ENCODE measurements around the gene IRAK2.
A peak's percentile ranks its signal among the peaks of the same experiment; 100 is the strongest.
"Not testable (repeated sequence)": the region's sequence is repeated elsewhere in the genome, so short reads cannot be mapped to it uniquely, and the experiment has no call there.

The IRAK2 gene

GRCh38 chr3:10263646-10264363 is 99.1 kb downstream of the IRAK2 start:
- Histone ChIP-seq H3K36me3 (ENCODE audit: control insufficient read depth, insufficient read depth, low read length) (peaks cover 17% of the 10 kb centered on the region), H3K4me3 (replicated peaks; ENCODE audit: low read depth, low read length) (no peak overlapping the region), H3K27me3 (replicated peaks; ENCODE audit: control insufficient read depth, insufficient read depth, low read length) (no peaks in the 10 kb centered on the region)
- DNase-seq (ENCODE audit: extremely low read depth, insufficient read length), result peak; percentile 24
- peak; percentile 36 for TF ChIP-seq CTCF (IDR thresholded peaks at IDR 0.05; ENCODE audit: insufficient read depth, low read length, poor library complexity, severe bottlenecking)

DNA sequence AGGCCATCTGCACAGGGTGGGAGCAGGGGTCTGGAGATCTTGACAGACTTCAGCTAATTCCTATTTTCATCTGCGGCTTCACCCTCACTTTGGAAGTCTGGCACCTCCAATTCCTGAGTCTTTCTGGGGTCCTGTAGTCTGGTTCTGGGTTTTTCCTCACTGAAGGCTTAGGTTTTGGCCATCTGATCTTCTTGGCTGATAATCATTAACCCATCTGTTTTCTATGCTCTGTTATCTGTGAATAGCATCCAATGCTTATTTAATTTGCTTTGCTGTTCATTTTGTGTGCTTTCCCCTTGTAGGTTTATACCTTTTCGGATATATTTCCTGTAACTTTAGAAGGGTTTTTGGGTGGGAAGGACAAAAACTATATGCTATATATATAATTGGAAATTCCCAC is 101.1 kb downstream of the IRAK2 start:
- H3K36me3 ChIP-seq (ENCODE audit: control insufficient read depth, insufficient read depth, low read length), result peaks cover 29% of the 10 kb centered on the region
- H3K4me3 ChIP-seq (replicated peaks; ENCODE audit: low read depth, low read length), result no peak overlapping the region
- no peak for TF ChIP-seq CTCF (IDR thresholded peaks at IDR 0.05; ENCODE audit: insufficient read depth, low read length, poor library complexity, severe bottlenecking)
- DNase-seq (ENCODE audit: extremely low read depth, insufficient read length), result no peak
- H3K27me3 ChIP-seq (replicated peaks; ENCODE audit: control insufficient read depth, insufficient read depth, low read length), result no peaks in the 10 kb centered on the region

DNA sequence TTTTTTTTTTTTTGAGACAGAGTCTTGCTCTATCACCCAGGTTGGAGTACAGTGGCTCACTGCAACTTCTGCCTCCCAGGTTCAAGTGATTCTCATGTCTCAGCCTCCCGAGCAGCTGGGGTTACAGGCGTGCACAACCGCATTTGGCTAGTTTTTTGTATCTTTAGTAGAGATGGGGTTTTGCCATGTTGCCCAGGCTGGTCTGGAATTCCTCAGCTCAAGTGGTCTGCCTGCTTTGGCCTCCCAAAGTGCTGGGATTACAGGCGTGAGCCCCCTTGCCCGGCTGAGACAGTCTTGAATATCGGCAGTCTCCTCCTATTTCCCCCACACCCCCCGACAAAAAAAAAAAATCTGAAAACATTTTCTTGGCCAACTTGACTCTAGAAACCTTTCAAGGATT is 102.2 kb downstream of the IRAK2 start:
- H3K4me3 ChIP-seq (replicated peaks; ENCODE audit: low read depth, low read length); DNase-seq (ENCODE audit: extremely low read depth, insufficient read length); H3K27me3 ChIP-seq (replicated peaks; ENCODE audit: control insufficient read depth, insufficient read depth, low read length): not testable (repeated sequence)
- peaks cover 24% of the 10 kb centered on the region for H3K36me3 ChIP-seq (ENCODE audit: control insufficient read depth, insufficient read depth, low read length)

GRCh38 chr3:10268116-10268515 is 103.4 kb downstream of the IRAK2 start:
- DNase-seq (ENCODE audit: extremely low read depth, insufficient read length), result no peak
- Histone ChIP-seq H3K4me3 (replicated peaks; ENCODE audit: low read depth, low read length) (no peak overlapping the region), H3K27me3 (replicated peaks; ENCODE audit: control insufficient read depth, insufficient read depth, low read length) (no peaks in the 10 kb centered on the region), H3K36me3 (ENCODE audit: control insufficient read depth, insufficient read depth, low read length) (peaks cover 24% of the 10 kb centered on the region)
- TF ChIP-seq CTCF (IDR thresholded peaks at IDR 0.05; ENCODE audit: insufficient read depth, low read length, poor library complexity, severe bottlenecking), result no peak

GRCh38 chr3:10268930-10269329 is 104.2 kb downstream of the IRAK2 start:
- peaks cover 24% of the 10 kb centered on the region for H3K36me3 ChIP-seq (ENCODE audit: control insufficient read depth, insufficient read depth, low read length)
- H3K27me3 ChIP-seq (replicated peaks; ENCODE audit: control insufficient read depth, insufficient read depth, low read length), result no peaks in the 10 kb centered on the region
- H3K4me3 ChIP-seq (replicated peaks; ENCODE audit: low read depth, low read length), result no peak overlapping the region
- DNase-seq (ENCODE audit: extremely low read depth, insufficient read length), result no peak
- no peak for TF ChIP-seq CTCF (IDR thresholded peaks at IDR 0.05; ENCODE audit: insufficient read depth, low read length, poor library complexity, severe bottlenecking)

DNA sequence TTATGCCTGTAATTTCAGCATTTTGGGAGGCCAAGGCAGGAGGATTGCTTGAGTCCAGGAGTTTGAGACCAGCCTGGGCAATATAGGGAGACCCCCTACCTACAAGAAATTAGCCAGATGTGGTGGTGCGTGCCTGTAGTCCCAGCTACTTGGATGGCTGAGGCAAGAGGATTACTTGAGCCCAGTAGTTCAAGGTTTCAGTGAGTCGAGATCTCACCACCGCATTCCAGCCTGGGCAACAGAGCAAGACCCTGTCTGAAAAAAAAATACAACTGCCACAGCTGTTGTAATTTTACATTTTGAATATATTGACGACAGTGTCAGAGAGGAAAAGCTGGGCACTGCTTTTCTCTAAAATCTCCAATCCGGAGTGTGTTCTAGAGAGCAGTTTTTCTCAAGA is 104.7 kb downstream of the IRAK2 start:
- H3K36me3 ChIP-seq (ENCODE audit: control insufficient read depth, insufficient read depth, low read length), result peaks cover 24% of the 10 kb centered on the region
- TF ChIP-seq CTCF (IDR thresholded peaks at IDR 0.05; ENCODE audit: insufficient read depth, low read length, poor library complexity, severe bottlenecking), result no peak
- DNase-seq (ENCODE audit: extremely low read depth, insufficient read length), result no peak

DNA sequence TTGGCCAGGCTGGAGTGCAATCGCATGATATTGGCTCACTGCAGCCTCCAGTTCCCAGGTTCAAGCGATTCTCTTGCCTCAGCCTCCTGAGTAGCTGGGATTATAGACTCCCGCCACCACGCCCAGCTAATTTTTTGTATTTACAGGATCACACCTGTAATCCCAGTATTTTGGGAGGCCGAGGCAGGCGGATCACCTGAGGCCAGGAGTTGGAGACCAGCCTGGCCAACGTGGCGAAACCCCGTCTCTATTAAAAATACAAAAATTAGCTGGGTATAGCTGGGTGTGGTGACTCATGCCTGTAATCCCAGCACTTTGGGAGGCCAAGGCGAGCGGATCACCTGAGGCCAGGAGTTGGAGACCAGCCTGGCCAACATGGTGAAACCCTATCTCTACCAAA is 107.8 kb downstream of the IRAK2 start:
- H3K36me3 ChIP-seq (ENCODE audit: control insufficient read depth, insufficient read depth, low read length), result peaks cover 30% of the 10 kb centered on the region
- not testable (repeated sequence) for H3K27me3 ChIP-seq (replicated peaks; ENCODE audit: control insufficient read depth, insufficient read depth, low read length)

More for the DNA sequence above, 104.7 kb downstream of the IRAK2 start:
- H3K4me3 ChIP-seq (replicated peaks; ENCODE audit: low read depth, low read length), result no peak overlapping the region
- H3K27me3 ChIP-seq (replicated peaks; ENCODE audit: control insufficient read depth, insufficient read depth, low read length), result no peaks in the 10 kb centered on the region

More for the DNA sequence above, 107.8 kb downstream of the IRAK2 start:
- not testable (repeated sequence) for H3K4me3 ChIP-seq (replicated peaks; ENCODE audit: low read depth, low read length); DNase-seq (ENCODE audit: extremely low read depth, insufficient read length)
